HG03520 (cell line): ENCODE data around the gene TTC36.
"Not testable (repeated sequence)": the region's sequence is repeated elsewhere in the genome, so short reads cannot be mapped to it uniquely, and the experiment has no call there.

Experiments used
- ATAC-seq: cut with Tn5 transposase; IDR thresholded peaks from one replicate; pipeline ENCODE4 v1.9.1; 2021; ENCODE audit warnings: mild to moderate bottlenecking, moderate library complexity; ENCODE audit not compliant: unreplicated experiment

Gene TTC36

GRCh38 chr11:118527109-118527508 lies at the start of gene TTC36:
TTC36 (plus strand) TSS chr11:118527474; CDS start chr11:118527495, 21 bp downstream.
- ATAC-seq = no peak

GRCh38 chr11:118481238-118481637 lies 46.0 kb upstream of the TTC36 start:
- ATAC-seq = not testable (repeated sequence)

GRCh38 chr11:118484405-118484804 lies 42.9 kb upstream of the TTC36 start:
- ATAC-seq = no peak

GRCh38 chr11:118485273-118485672 lies 42.0 kb upstream of the TTC36 start:
- no peak for ATAC-seq

- ATAC-seq = no peak
Observed at GRCh38 chr11:118488480-118489109, 38.7 kb upstream of the TTC36 start.

GRCh38 chr11:118491041-118491440 lies 36.2 kb upstream of the TTC36 start:
- ATAC-seq = no peak

GRCh38 chr11:118497831-118498230 lies 29.4 kb upstream of the TTC36 start:
- ATAC-seq = no peak

GRCh38 chr11:118503216-118503615 lies 24.1 kb upstream of the TTC36 start:
- ATAC-seq = no peak

GRCh38 chr11:118511601-118512000 lies 15.7 kb upstream of the TTC36 start:
- ATAC-seq = no peak

- ATAC-seq = no peak
Observed at GRCh38 chr11:118514103-118514502, 13.2 kb upstream of the TTC36 start.

- ATAC-seq = no peak
Observed at GRCh38 chr11:118519549-118519948, 7.7 kb upstream of the TTC36 start.

- ATAC-seq = no peak
Observed at GRCh38 chr11:118521892-118522311, 5.4 kb upstream of the TTC36 start.

GRCh38 chr11:118522571-118523072 lies 4.7 kb upstream of the TTC36 start:
- no peak for ATAC-seq

- ATAC-seq = no peak
Observed at GRCh38 chr11:118524356-118524755, 2.9 kb upstream of the TTC36 start.

GRCh38 chr11:118524757-118525470 lies 2.4 kb upstream of the TTC36 start:
- no peak for ATAC-seq

GRCh38 chr11:118526688-118527087 lies 586 bp upstream of the TTC36 start:
- no peak for ATAC-seq

GRCh38 chr11:118528511-118528910 lies 1.2 kb downstream of the TTC36 start:
- no peak for ATAC-seq

- no peak for ATAC-seq
Observed at GRCh38 chr11:118529584-118530175, 2.4 kb downstream of the TTC36 start.

GRCh38 chr11:118530180-118530682 lies 3.0 kb downstream of the TTC36 start:
- ATAC-seq = no peak

GRCh38 chr11:118530683-118531596 lies 3.7 kb downstream of the TTC36 start, which contains the start of gene TMEM25:
TMEM25 (plus strand) TSS chr11:118531192; CDS start chr11:118531802, 610 bp downstream.
- ATAC-seq = peak; percentile 70
